ENCODE data around the gene RPL13A.

DNA sequence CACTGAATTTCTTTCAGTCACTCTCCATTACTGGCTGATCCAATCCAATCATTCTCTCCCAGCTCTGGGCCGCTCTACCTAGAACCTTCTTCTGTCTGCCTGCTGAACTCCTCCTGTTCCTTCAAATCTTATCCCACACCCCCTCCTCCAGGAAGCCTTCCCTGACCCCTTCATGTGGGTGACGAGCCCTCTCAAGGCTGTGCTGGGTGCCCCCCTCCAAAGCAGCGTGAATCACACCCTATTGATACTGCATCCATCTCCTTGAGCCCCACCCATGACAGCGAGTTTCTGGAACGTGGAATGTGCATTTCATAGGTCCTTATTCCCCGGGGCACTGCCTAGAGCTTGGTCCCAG is 39.0 kb upstream of the RPL13A start:
- TF ChIP-seq POLR2AphosphoS5 (IDR thresholded peaks at IDR 0.05; ENCODE audit: low read depth, low read length) (no peak), TAF1 (IDR thresholded peaks at IDR 0.05; ENCODE audit: borderline replicate concordance, insufficient read depth, low read length) (no peak)
- TF ChIP-seq, protein P1, sequence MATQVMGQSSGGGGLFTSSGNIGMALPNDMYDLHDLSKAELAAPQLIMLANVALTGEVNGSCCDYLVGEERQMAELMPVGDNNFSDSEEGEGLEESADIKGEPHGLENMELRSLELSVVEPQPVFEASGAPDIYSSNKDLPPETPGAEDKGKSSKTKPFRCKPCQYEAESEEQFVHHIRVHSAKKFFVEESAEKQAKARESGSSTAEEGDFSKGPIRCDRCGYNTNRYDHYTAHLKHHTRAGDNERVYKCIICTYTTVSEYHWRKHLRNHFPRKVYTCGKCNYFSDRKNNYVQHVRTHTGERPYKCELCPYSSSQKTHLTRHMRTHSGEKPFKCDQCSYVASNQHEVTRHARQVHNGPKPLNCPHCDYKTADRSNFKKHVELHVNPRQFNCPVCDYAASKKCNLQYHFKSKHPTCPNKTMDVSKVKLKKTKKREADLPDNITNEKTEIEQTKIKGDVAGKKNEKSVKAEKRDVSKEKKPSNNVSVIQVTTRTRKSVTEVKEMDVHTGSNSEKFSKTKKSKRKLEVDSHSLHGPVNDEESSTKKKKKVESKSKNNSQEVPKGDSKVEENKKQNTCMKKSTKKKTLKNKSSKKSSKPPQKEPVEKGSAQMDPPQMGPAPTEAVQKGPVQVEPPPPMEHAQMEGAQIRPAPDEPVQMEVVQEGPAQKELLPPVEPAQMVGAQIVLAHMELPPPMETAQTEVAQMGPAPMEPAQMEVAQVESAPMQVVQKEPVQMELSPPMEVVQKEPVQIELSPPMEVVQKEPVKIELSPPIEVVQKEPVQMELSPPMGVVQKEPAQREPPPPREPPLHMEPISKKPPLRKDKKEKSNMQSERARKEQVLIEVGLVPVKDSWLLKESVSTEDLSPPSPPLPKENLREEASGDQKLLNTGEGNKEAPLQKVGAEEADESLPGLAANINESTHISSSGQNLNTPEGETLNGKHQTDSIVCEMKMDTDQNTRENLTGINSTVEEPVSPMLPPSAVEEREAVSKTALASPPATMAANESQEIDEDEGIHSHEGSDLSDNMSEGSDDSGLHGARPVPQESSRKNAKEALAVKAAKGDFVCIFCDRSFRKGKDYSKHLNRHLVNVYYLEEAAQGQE (IDR thresholded peaks at IDR 0.05; ENCODE audit: insufficient read depth in 1 of 2, low read depth in 2 of 2, low read length in 2 of 2), result no peak
